ENCODE data around the gene PRR7.

Gene PRR7

DNA sequence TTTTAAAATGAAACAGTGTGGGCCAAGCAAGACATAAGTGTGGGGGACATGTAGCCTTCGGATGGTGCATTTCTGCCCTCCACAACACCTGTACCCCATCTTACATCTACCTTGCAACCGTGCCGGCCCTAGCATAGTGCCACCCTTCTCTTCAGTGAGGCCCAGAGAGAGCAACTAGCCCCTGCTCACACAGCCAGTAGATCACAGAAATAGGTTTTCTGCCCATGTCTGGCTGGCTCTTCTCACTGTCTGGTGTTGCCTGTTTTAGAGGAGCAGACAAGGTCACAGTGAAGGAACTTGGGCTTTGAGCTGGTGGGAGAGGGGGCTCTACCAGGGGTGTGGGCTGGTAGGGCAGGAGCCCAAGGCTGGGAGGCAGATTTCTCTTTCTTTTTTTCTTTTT, 39.6 kb downstream of the PRR7 start (continued):
- TF ChIP-seq, protein P1, sequence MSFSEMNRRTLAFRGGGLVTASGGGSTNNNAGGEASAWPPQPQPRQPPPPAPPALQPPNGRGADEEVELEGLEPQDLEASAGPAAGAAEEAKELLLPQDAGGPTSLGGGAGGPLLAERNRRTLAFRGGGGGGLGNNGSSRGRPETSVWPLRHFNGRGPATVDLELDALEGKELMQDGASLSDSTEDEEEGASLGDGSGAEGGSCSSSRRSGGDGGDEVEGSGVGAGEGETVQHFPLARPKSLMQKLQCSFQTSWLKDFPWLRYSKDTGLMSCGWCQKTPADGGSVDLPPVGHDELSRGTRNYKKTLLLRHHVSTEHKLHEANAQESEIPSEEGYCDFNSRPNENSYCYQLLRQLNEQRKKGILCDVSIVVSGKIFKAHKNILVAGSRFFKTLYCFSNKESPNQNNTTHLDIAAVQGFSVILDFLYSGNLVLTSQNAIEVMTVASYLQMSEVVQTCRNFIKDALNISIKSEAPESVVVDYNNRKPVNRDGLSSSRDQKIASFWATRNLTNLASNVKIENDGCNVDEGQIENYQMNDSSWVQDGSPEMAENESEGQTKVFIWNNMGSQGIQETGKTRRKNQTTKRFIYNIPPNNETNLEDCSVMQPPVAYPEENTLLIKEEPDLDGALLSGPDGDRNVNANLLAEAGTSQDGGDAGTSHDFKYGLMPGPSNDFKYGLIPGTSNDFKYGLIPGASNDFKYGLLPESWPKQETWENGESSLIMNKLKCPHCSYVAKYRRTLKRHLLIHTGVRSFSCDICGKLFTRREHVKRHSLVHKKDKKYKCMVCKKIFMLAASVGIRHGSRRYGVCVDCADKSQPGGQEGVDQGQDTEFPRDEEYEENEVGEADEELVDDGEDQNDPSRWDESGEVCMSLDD (tag by site-specific recombination; IDR thresholded peaks at IDR 0.05): no peak
- TF ChIP-seq ZNF311 (tag by site-specific recombination; IDR thresholded peaks at IDR 0.05; ENCODE audit: borderline replicate concordance): no peak
- TF ChIP-seq WT1 (tag by site-specific recombination; IDR thresholded peaks at IDR 0.05): no peak
- no peak for TF ChIP-seq ZNF157 (tag by site-specific recombination; IDR thresholded peaks at IDR 0.05)
- TF ChIP-seq ZNF629 (tag by site-specific recombination; IDR thresholded peaks at IDR 0.05): no peak
- TF ChIP-seq, protein P2, sequence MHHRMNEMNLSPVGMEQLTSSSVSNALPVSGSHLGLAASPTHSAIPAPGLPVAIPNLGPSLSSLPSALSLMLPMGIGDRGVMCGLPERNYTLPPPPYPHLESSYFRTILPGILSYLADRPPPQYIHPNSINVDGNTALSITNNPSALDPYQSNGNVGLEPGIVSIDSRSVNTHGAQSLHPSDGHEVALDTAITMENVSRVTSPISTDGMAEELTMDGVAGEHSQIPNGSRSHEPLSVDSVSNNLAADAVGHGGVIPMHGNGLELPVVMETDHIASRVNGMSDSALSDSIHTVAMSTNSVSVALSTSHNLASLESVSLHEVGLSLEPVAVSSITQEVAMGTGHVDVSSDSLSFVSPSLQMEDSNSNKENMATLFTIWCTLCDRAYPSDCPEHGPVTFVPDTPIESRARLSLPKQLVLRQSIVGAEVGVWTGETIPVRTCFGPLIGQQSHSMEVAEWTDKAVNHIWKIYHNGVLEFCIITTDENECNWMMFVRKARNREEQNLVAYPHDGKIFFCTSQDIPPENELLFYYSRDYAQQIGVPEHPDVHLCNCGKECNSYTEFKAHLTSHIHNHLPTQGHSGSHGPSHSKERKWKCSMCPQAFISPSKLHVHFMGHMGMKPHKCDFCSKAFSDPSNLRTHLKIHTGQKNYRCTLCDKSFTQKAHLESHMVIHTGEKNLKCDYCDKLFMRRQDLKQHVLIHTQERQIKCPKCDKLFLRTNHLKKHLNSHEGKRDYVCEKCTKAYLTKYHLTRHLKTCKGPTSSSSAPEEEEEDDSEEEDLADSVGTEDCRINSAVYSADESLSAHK (tag by site-specific recombination; IDR thresholded peaks at IDR 0.05): no peak
- TF ChIP-seq ZNF423 (tag by site-specific recombination; IDR thresholded peaks at IDR 0.05): no peak

GRCh38 chr5:177487144-177487543, 40.5 kb downstream of the PRR7 start:
- Histone ChIP-seq H3K4me1 (ENCODE audit: control insufficient read depth, insufficient read depth, low read length) (no peaks in the 10 kb centered on the region), H3K27ac (ENCODE audit: extremely low read depth, low read depth, low read length) (no peak overlapping the region), H3K9me3 (ENCODE audit: control insufficient read depth, insufficient read depth, low read depth, low read length) (no peaks in the 10 kb centered on the region), H3K36me3 (ENCODE audit: control insufficient read depth in 2 of 2, insufficient read depth in 1 of 2, low read length in 2 of 2) (peaks cover 16 to 74% of the 10 kb centered on the region in 2 experiments; a peak in 2 of 3 replicates), H3K4me3 (ENCODE audit: low read depth, low read length) (no peak overlapping the region)
- CTCF ChIA-PET: interaction anchor here (1.3 kb wide), 2 partner anchors 8 to 11 kb away, joined by 3 to 5 read pairs; no protein-coding TSS in a partner anchor
- POLR2A ChIA-PET: interaction anchor here (1.1 to 1.3 kb wide), 2 partner anchors 10 to 15 kb away, joined by 4 to 5 read pairs; partner anchors contain the start of gene PDLIM7
- TF ChIP-seq WT1 (tag by site-specific recombination; IDR thresholded peaks at IDR 0.05): no peak
- no peak for TF ChIP-seq HOXA7 (CRISPR knock-in tag; IDR thresholded peaks at IDR 0.05; ENCODE audit: borderline replicate concordance)

- no peak for TF ChIP-seq SETDB1 (IDR thresholded peaks at IDR 0.05; ENCODE audit: insufficient read length, low read length)
- TF ChIP-seq IKZF3 (tag by site-specific recombination; IDR thresholded peaks at IDR 0.05): 0 out of 2 replicates have a peak, but pooled peaks have one; percentile 29
- TF ChIP-seq ZNF529 (tag by site-specific recombination; IDR thresholded peaks at IDR 0.05; ENCODE audit: insufficient replicate concordance): no peak
- TF ChIP-seq ZNF146 (tag by site-specific recombination; IDR thresholded peaks at IDR 0.05): no peak
- TF ChIP-seq TRIM28 (IDR thresholded peaks at IDR 0.05; ENCODE audit: borderline replicate concordance, low read length): no peak
- TF ChIP-seq, protein P3, sequence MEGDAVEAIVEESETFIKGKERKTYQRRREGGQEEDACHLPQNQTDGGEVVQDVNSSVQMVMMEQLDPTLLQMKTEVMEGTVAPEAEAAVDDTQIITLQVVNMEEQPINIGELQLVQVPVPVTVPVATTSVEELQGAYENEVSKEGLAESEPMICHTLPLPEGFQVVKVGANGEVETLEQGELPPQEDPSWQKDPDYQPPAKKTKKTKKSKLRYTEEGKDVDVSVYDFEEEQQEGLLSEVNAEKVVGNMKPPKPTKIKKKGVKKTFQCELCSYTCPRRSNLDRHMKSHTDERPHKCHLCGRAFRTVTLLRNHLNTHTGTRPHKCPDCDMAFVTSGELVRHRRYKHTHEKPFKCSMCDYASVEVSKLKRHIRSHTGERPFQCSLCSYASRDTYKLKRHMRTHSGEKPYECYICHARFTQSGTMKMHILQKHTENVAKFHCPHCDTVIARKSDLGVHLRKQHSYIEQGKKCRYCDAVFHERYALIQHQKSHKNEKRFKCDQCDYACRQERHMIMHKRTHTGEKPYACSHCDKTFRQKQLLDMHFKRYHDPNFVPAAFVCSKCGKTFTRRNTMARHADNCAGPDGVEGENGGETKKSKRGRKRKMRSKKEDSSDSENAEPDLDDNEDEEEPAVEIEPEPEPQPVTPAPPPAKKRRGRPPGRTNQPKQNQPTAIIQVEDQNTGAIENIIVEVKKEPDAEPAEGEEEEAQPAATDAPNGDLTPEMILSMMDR (tag by site-specific recombination; IDR thresholded peaks at IDR 0.05): peak; percentile 52; the same call in 1 of the 2 replicates
- TF ChIP-seq, protein P2 (tag by site-specific recombination; IDR thresholded peaks at IDR 0.05): no peak
- 0 out of 2 replicates have a peak, but pooled peaks have one; percentile 7 for TF ChIP-seq ZIC2 (tag by site-specific recombination; IDR thresholded peaks at IDR 0.05)
- TF ChIP-seq ZNF366 (tag by site-specific recombination; conservative IDR thresholded peaks at IDR 0.05): no peak
- TF ChIP-seq SCRT1 (tag by site-specific recombination; IDR thresholded peaks at IDR 0.05; ENCODE audit: borderline replicate concordance): no peak
- H3K4me1 ChIP-seq (ENCODE audit: control insufficient read depth, insufficient read depth, low read length): no peaks in the 10 kb centered on the region
- no peak overlapping the region for H3K27ac ChIP-seq (ENCODE audit: extremely low read depth, low read depth, low read length)
- H3K9me3 ChIP-seq (ENCODE audit: control insufficient read depth, insufficient read depth, low read depth, low read length): no peaks in the 10 kb centered on the region
- no peak overlapping the region for H3K4me3 ChIP-seq (ENCODE audit: low read depth, low read length)
- ChIA-PET CTCF (interaction anchor here (1.2 to 3.3 kb wide), 4 partner anchors 11 to 14 kb away, joined by 4 to 20 read pairs (median 6); no protein-coding TSS in a partner anchor), POLR2A (interaction anchor here (1.1 kb wide), 1 partner anchor 16 kb away, joined by 3 read pairs; no protein-coding TSS in a partner anchor)
- peaks cover 16 to 80% of the 10 kb centered on the region in 2 experiments; a peak in 2 of 3 replicates for H3K36me3 ChIP-seq (ENCODE audit: control insufficient read depth in 2 of 2, insufficient read depth in 1 of 2, low read length in 2 of 2)
Observed at GRCh38 chr5:177487975-177488374, 41.4 kb downstream of the PRR7 start.
